ENCODE data around the gene PLPPR5.
"Not testable (repeated sequence)": the region's sequence is repeated elsewhere in the genome, so short reads cannot be mapped to it uniquely, and the experiment has no call there.

Gene PLPPR5, protein sequence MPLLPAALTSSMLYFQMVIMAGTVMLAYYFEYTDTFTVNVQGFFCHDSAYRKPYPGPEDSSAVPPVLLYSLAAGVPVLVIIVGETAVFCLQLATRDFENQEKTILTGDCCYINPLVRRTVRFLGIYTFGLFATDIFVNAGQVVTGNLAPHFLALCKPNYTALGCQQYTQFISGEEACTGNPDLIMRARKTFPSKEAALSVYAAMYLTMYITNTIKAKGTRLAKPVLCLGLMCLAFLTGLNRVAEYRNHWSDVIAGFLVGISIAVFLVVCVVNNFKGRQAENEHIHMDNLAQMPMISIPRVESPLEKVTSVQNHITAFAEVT

GRCh38 chr1:99004861-99005442 lies at the start of gene PLPPR5:
TSS of gene PLPPR5 (minus strand) at chr1:99004861. CDS start at chr1:99004671, 190 bp downstream.
- DNase-seq (ENCODE audit: low spot score), result no peak

DNA sequence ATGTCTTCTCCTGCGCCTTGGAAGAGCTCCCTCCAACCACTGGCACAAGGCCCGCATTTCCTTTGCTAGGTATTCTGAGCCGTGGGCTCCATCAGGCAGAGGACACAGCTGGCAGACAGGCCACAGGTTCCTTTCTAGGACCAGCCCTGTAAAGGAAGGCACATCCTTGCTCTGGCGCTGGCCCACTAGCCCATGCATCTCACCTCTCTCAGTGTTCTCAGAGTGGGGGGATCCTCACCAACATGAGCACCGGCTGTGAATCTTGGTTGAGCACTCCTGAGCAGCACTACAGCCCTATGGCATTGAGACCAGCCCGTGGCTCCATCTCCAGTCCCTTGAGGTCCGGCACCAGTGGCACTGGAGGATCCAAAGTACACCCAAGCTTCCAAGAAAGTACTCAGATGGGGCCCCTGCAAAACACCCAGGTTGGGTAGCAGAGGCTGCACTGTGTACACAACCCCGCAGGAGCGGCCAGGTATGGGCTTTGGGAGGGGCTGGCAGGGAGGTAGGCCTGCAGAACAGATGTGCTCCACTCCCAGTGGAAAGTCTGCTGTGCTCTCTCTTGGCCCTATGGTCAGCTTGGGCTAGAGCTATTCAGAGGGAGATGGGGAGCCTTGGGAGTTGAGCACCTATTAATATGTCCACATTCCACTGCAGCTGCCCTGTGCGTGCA lies 47.1 kb upstream of the PLPPR5 start:
- DNase-seq (ENCODE audit: low spot score), result no peak

GRCh38 chr1:99049745-99050144 lies 45.1 kb upstream of the PLPPR5 start:
- no peak for DNase-seq (ENCODE audit: low spot score)

- DNase-seq (ENCODE audit: low spot score), result not testable (repeated sequence)
Observed at GRCh38 chr1:99036746-99037145, 32.1 kb upstream of the PLPPR5 start.

- DNase-seq (ENCODE audit: low spot score), result no peak
Observed at GRCh38 chr1:99018313-99018712, 13.7 kb upstream of the PLPPR5 start.

- DNase-seq (ENCODE audit: low spot score), result no peak
Observed at GRCh38 chr1:99017655-99018054, 13.0 kb upstream of the PLPPR5 start.

- no peak for DNase-seq (ENCODE audit: low spot score)
Observed at GRCh38 chr1:99010679-99011078, 6.0 kb upstream of the PLPPR5 start.

DNA sequence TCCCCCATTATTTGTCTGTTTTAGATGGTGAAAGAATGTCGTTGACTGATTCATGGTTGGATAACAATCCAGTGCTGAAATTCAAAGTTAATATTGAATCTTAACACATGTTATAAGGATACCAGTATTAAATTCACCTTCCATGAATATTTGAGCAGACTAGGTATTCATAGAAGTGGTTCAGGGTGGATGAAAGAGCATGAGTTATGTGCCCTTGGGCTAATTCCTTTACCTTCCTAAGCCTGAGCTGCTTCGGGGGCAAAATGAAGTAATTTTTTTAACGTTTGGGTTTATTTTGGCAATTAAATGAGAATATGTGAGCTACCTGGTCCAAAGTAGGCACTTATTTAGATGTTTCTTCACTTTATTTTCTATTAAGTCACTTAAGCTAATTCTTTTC lies 2.7 kb upstream of the PLPPR5 start:
- no peak for DNase-seq (ENCODE audit: low spot score)

GRCh38 chr1:99005537-99005942 lies 879 bp upstream of the PLPPR5 start:
- no peak for DNase-seq (ENCODE audit: low spot score)

- DNase-seq (ENCODE audit: low spot score), result no peak
Observed at GRCh38 chr1:99004254-99004860, 304 bp downstream of the PLPPR5 start.

DNA sequence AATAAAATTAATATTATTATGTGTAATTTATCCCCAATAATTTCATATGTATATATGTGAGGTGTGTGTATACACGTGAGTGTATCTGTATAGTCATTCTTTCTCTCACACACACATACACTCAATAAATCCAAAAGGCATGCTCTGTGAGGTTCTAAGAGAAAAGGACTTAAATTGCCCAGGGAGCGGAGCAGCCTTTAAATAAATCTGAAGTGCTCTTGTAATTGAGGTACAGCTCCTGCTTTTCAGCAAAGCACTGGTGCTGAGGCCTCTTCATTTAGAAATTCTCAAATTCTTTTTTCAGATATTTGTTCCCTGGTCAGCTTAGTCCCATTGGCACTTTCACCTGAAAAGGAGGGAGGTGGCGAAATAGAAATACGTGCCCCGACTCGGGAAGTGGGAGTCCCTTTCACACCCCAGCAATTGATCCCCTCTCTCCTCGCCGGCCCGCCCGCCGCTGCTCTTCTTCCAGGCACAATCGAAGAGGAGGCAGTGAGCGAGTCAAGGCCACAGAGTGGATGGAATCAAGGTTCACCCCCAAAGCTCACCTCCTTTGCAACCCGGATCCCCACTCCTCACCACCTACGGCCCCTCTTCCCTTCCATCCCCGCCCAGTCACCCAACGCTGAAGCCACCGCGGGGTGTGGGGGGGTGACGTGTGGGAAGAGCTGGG lies 944 bp downstream of the PLPPR5 start:
- no peak for DNase-seq (ENCODE audit: low spot score)

DNA sequence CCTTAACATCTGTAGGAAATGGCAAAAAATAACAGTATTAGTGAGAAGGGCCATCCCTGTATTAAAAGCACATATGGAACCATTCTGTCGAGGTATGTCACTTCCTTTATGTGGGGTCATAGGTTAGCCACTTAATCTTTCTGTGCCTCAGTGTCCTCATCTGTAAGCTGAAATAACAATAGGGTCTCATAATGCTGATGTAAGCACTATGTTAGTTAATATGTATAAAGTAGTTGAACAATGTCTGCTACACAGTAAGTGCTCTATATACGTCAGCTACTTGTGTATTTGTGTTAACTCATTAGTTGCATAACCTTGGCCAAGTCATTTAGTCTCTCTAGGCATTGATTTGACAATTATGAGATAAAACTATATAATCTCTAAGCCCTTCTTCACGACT lies 11.8 kb downstream of the PLPPR5 start:
- no peak for DNase-seq (ENCODE audit: low spot score)

GRCh38 chr1:98991127-98992012 lies 13.3 kb downstream of the PLPPR5 start:
- DNase-seq (ENCODE audit: low spot score), result no peak

GRCh38 chr1:98989556-98989907 lies 15.1 kb downstream of the PLPPR5 start:
- DNase-seq (ENCODE audit: low spot score), result no peak

GRCh38 chr1:98988904-98989555 lies 15.6 kb downstream of the PLPPR5 start:
- no peak for DNase-seq (ENCODE audit: low spot score)

GRCh38 chr1:98985687-98986086 lies 19.0 kb downstream of the PLPPR5 start:
- DNase-seq (ENCODE audit: low spot score), result no peak

DNA sequence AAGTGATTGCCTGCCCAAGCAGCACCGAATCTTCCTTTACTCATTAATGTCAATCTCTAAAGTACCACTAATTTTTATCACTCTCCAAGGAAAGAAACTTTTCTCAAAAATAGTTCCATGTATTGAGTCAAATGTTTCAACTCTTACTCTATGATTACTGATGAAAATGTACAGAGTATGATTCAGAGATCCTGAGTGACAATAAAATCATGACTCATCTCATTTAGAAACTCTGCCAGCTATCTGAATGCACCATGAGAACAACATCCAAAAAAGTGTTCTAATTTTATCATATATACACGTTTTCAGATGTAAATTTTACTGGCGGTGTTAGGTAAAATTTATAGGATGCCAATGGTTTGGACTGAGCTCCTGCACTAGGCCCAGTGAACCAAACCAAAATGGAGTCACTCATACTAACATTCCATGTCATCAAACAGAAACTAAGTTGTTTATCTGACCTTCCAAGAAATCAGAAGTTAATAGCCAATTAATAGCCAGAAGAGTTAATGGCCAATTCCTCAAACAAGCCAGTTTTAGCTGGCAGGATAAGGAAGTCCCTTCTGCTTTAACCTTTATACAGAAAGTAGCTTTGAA lies 22.6 kb downstream of the PLPPR5 start:
- DNase-seq (ENCODE audit: low spot score), result no peak

DNA sequence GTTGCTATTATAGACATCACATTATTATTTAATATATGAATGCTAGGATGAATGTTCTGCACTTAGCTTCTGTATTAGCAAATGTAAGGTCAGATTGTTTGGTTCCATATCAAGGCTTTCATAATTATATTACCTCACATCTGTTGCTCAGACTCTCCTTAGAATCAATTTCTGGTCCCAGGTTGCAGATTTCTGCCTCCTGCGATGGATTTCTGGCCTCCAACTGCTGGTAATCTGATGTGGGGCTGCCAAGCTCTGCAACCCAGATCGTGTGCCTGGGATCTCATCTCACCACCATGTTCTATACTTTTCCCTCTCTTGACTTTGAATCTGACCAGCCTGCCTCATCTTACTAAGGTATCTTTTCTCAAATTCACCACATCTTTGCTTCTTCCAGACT lies 25.2 kb downstream of the PLPPR5 start:
- no peak for DNase-seq (ENCODE audit: low spot score)

GRCh38 chr1:98975810-98976209 lies 28.9 kb downstream of the PLPPR5 start:
- no peak for DNase-seq (ENCODE audit: low spot score)

GRCh38 chr1:98975113-98975512 lies 29.5 kb downstream of the PLPPR5 start:
- no peak for DNase-seq (ENCODE audit: low spot score)
